Left ventricle myocardium superior (tissue), 1 donor: Measurements from ENCODE around the gene SIRT7. TPM values are rescaled to one million over a fixed set of nuclear protein-coding genes. Genes with fewer than 3 reads are reported as not detected.
"Not testable (repeated sequence)": the region's sequence is repeated elsewhere in the genome, so short reads cannot be mapped to it uniquely, and the experiment has no call there.

Source experiments
- ATAC-seq: fragments of 200-7000 bp; cut with Tn5 transposase; one replicate; pipeline ENCODE4 v1.9.1; 2020; ENCODE audit warnings: mild to moderate bottlenecking, moderate library complexity
- DNase-seq: peaks from one replicate; pipeline ENCODE4 v3.0.0-alpha.2; 2020
- intact Hi-C: fragments of 100-400 bp; cut with micrococcal nuclease; formaldehyde crosslinking; loops from one replicate; pipeline ENCODE4 v1.11.0; 2022
- total RNA-seq: library from RNA; stranded (reverse); fragmentation: NEBNext Ultra II Directional; extraction: Animal tissue kit (Norgen Biotek cat#: 25700); gene quantifications from one replicate; pipeline ENCODE4 v1.2.1, GENCODE V29; 2021
- donor health status: DM: no; HTN: yes; CAD: no; lungs with severe emphysema.

The SIRT7 gene
- total RNA-seq, 1 donor from 2014 or later: 6.3 TPM

DNA sequence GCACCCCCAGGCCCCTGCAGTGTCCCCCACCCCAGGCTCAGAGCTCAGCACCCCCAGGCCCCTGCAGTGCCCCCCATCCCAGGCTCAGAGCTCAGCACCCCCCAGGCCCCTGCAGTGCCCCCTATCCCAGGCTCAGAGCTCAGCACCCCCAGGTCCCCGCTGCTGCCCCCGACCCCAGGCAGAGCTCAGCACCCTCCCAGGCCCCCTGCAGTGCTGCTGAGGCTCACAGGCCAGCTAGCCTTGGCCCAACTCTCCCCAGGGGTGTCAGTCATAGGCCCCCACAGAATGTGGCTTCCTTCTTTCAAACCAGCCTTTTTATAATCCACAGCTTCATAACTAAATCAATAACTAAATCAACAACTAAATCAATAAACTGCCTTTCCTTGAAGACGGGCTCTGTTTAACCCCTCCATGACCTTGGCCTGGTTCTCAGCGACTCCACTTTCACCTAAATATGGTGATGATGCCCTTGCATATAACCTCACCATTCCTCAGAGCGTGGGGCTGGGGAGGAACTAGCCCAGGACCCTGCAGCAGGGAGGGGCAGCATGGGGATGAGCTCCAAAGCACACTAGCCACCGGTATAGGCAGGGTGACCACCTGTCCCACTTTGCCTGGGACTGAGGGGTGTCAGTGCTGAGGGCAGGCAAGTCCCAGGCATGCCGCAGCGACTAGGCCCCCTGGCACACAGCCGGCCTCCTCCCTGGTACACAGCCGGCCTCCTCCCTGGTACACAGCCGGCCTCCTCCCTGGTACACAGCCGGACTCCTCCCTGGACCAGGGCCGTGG is 38.0 kb upstream of the SIRT7 start:
- ATAC-seq (no peak), DNase-seq (no peak)
- intact Hi-C loops: loop anchor here (10.0 kb wide), 1 partner anchor 69 kb away; the partner anchor contains the start of genes CENPX and LRRC45

DNA sequence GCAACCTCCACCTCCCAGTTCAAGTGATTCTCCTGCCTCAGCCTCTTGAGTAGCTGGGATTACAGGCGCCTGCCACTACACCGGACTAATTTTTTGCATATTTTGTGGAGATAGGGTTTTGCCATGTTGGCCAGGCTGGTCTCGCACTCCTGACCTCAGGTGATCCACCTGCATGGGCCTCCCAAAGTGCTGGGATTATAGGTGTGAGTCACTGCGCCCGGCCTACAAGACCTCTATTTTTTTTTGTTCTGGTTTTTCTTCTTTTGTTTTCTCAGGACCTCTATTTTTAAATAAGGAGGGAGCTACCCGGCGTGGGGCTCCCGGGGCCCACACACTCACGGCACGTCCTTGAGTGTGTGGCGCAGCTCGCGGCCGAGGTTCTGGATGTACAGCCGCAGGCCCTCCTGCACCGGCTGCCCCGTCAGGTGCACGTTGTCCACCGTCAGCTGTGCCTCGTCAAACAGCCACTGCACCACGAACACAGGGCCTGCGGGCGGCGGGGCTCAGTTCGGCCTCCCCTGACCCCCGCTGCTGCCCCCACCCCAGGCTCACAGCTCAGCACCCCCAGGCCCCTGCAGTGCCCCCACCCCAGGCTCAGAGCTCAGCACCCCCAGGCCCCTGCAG is 37.2 kb upstream of the SIRT7 start:
- ATAC-seq (no peak), DNase-seq (no peak)
- intact Hi-C loops: loop anchor here (10.0 kb wide), 1 partner anchor 70 kb away; the partner anchor contains the start of genes CENPX and LRRC45

DNA sequence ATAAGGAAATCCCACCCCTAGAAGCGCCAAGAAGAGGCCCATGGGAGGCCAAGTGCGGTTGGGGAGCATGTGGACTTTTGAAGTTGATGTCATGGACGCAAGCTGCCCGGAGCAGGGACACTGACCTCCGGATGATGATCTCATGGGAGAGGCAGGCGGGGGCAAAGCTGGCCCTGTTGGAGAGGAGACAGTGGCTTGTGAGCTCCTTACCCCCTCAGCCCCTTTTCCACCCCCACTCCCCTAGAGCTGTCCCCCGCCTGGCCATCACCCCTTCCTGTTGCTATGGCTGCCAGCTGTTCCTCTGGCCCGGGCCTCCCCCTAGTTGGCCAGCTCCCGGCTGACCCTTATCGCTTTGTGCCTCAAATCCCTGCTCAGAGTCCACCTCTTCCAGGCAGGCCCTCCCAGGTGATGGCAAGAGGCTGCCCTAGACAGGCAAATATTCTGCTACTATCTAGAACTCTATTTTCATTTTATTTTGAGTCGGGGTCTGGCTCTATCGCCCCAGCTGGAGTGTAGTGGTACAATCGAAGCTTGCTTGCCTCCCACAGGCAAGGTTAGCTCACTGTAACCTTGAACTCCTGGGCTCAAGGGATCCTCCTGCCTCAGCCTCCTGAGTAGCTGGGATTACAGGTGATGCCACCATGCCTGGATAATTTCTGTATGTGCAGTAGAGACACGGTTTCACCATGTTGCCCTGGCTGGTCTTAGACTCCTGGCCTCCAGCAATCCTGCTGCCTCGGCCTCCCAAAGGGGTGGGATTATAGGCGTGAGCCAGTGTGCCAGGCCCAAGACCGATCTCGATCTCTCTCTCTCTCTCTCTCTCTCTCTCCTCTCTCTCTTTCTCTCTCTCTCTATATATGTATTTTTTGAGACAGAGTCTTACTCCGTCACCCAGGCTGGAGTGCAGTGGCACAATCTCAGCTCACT is 36.4 kb upstream of the SIRT7 start:
- no peak for ATAC-seq
- DNase-seq: no peak
- intact Hi-C loops: loop anchor here (10.0 kb wide), 1 partner anchor 70 kb away; the partner anchor contains the start of genes CENPX and LRRC45

DNA sequence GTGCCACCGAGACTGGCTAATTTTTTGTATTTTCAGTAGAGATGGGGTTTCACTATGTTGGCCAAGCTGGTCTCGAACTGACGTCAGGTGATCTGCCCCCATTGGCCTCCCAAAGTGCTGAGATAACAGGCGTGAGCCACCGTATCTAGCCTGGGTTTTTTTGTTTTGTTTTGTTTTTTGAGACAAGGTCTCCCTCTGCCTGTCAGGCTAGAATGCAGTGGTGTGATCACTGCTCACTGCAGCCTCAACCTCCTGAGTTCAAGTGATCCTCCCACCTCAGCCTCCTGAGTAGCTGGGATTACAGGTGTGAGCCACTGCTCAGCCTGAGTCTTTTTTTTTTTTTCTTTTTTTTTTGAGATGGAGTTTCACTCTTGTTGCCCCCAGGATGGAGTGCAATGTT is 35.5 kb upstream of the SIRT7 start:
- not testable (repeated sequence) for DNase-seq, ATAC-seq
- intact Hi-C loops: loop anchor here (10.0 kb wide), 1 partner anchor 71 kb away; the partner anchor contains the start of genes CENPX and LRRC45

DNA sequence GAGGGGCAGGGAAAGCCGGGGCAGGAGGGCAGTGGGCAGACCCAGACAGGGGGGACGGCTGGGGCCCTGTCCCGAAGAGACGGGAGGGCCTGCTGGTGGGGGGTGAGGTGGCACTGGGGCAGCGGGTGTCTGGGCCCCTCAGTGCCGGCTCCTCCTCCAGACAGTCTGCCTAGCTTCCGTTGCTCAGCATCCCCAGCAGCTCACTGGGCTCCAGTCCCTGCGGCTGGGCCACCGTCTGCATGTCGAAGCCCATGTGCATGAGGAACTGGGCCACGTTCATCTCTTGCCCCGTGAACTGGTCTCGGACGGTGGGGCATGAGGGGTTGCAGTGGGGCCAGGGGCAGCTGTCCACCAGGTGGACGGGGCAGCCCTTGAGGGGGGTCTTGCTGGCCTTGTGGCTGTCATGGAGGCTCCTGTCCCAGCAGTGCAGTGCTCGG is 34.8 kb upstream of the SIRT7 start:
- peak; percentile 6 for ATAC-seq
- intact Hi-C loops: loop anchor here (10.0 kb wide), 1 partner anchor 72 kb away; the partner anchor contains the start of genes CENPX and LRRC45

DNA sequence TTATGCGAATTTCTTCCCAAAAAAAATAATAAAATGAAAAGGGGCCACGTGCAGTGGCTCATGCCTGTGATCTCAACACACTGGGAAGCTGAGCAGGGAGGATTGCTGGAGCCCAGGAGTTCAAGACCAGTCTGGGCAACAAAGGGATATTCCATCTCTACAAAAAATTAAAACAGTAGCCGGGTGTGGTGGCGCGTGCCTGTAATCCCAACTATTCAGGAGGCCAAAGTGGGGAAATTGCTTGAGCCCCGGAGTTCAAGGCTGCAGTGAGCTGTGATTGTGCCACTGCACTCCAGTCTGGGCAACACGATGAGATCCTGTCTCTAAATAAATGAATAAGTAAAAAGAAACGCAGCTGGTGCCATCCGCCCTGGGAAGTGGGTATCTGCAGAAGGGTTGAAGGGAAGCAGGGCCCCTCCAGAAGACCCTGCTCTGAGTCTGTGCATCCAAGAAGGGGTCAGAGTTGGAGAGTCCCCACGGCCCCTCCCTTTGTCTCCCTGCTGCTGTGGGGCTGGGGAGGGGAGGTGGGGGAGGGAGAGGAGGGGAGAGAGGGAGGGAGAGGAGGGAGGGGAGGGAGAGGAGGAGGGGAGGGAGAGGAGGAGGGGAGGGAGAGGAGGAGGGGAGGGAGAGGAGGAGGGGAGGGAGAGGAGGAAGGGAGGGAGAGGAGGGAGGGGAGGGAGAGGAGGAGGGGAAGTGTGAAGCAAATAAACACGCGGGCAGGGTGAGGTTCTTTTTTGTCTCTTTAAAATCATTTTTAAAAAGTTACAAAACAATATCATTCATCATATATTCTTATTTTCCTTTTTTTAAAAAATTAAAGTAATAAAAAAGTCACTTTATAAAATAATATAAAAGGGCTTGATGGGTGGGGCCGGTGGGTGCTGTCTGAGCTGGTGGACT is 34.1 kb upstream of the SIRT7 start:
- DNase-seq (no peak), ATAC-seq (no peak)
- intact Hi-C loops: loop anchor here (10.0 kb wide), 1 partner anchor 73 kb away; the partner anchor contains the start of genes CENPX and LRRC45

More for the DNA sequence above, 34.8 kb upstream of the SIRT7 start:
- DNase-seq: no peak

DNA sequence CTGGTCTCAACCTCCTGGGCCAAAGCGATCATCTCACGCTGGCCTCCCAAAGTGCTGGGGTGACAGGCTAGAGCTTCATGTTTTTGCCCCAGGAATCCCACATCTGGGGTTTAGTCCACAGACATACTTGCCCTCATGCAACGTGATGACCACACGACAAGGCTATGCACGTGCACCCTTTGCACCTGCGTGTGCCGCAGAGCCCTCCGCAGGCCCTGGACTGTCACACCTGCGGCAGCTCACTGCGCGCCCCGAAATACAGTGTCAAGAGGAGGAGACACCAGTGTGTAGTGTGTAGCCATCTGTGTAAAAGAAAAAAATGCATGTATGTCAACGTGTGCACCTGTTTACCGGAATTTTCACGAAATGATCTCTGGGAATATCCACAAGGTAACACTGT is 32.5 kb upstream of the SIRT7 start:
- ATAC-seq: no peak
- DNase-seq: no peak
- intact Hi-C loops: loop anchor here (10.0 kb wide), 1 partner anchor 74 kb away; the partner anchor contains the start of genes CENPX and LRRC45

DNA sequence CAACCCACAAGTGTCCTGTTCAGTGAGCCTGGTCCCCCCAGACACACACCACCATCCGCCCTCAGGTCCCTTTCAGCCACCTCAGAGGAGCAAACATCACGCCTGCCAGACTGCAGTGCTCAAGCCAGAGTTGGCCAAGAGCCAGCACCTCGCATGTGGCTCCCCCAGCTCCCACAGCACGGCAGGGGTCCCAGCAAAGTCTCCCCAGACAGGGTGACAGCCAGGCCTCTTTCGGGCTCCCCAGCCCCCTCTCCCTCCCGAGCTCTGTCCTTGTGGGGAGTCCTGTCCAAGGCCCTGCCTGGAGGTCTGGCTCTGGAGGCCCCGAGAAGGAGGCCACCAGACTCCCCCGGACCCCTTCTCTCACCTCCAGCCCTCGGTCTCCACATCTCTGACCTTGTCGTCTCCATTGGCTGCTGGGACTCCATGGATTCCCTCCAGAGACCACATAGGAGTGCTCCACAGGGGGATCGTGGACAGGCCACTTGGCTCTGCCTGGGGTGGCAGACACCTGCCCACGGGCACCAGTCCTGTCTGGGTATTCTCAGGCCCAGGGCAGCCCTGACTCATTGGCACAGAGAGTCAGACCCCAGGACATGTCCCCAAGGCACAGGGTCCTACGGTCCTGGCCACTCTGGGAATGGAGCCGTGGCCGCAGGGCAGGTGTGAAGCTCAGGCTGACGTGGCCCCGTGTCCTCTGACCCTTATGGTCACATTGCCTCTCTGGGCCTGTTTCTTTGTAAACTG is 30.8 kb upstream of the SIRT7 start:
- intact Hi-C loops: no loop called here
- DNase-seq (no peak), ATAC-seq (no peak)

DNA sequence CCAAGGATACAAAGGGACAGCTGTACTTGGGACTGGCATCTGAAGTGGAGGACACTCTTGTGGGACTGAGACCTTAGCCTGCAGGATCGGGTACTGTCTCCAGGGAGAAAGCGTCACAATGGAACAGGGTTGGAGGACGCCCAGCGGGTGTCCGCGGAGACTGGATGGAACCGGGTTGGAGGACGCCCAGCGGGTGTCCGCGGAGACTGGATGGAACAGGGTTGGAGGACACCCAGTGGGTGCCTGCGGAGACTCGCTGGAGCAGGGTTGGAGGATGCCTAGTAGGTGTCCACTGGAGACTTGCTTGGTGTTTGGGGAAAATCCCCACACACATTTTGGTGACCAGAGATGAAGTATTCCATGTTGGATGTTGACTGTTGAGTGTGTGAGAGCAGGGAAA is 29.2 kb upstream of the SIRT7 start, which contains the start of gene MYADML2:
Gene MYADML2, minus strand, starts transcription at position 45 of the 400 bp plus-strand sequence. CDS start 5,492 bp downstream, outside the sequence.
- intact Hi-C loops: no loop called here
- no peak for ATAC-seq

DNA sequence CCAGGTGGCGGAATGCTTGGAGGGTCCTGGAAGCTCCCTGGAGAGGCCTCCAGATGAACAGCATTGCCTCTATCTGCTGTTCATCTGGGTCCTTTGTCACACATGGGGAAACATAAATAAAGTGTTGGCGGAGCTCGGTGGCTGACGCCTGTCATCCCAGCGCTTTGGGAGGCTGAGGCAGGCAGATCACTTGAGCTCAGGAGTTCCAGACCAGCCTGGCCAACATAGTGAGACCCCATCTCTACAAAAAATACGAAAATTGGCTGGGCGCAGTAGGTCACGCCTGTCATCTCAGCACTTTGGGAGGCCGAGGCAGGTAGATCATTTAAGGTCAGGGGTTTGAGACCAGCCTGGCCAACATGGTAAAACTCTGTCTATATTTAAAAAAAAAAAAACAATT is 26.9 kb upstream of the SIRT7 start:
- no peak for DNase-seq
- ATAC-seq: no peak
- intact Hi-C loops: no loop called here

More for the DNA sequence above, 29.2 kb upstream of the SIRT7 start, which contains the start of gene MYADML2:
- DNase-seq: no peak

DNA sequence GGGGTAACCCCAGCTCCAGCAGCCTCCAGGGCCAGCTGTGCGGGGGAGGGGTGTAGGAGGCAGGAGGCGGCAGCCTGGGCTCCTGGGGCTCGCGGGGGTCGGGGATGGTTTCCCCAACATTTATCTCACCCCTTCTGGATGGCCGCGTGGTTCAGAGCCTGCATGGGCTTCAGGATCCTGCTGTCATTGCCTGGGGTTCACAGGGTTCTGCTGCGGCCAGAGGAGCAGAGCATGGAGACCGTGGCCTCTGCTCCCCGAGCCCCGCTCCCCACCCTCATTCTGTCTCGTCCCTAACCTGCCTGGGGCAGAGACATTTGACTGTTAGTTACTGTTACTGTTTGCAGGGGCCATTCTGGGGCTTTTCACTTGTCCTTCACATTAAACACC is 24.2 kb upstream of the SIRT7 start:
- ATAC-seq (peak; percentile 8), DNase-seq (no peak)
- intact Hi-C loops: no loop called here

DNA sequence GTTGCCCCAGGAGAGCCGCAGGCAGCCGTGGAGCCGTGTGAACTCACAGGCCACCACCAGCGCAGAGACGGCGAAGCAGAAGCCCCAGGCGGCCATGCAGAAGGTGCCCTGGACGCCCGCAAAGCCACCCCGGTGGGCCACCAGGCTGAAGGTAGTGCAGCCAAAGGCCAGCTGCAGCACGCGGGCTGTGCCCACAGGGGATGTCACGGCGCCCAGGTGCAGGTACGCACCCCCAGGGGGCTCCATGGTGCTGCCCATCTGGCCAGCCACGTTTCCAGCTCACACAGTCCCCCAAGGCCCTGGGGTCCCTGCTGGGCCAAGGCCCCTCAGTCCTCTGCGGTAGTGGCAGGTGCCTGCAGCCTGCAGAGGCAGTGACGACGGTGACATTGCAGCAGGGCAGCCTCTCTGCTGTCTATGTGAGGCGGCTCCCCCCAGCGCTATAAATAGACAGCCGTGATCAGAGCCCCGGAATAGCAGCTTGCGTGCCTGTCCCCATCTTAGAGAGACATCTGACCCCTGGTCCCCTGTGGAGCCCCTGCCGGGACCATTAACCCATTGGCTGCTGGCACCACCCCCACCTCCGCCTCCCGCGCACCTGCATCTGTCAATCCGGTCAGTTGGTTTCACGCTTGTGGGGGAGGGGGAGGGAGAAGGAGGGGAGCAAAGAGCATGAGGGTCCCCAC is 23.6 kb upstream of the SIRT7 start:
- peak; percentile 77 for DNase-seq
- intact Hi-C loops: no loop called here

DNA sequence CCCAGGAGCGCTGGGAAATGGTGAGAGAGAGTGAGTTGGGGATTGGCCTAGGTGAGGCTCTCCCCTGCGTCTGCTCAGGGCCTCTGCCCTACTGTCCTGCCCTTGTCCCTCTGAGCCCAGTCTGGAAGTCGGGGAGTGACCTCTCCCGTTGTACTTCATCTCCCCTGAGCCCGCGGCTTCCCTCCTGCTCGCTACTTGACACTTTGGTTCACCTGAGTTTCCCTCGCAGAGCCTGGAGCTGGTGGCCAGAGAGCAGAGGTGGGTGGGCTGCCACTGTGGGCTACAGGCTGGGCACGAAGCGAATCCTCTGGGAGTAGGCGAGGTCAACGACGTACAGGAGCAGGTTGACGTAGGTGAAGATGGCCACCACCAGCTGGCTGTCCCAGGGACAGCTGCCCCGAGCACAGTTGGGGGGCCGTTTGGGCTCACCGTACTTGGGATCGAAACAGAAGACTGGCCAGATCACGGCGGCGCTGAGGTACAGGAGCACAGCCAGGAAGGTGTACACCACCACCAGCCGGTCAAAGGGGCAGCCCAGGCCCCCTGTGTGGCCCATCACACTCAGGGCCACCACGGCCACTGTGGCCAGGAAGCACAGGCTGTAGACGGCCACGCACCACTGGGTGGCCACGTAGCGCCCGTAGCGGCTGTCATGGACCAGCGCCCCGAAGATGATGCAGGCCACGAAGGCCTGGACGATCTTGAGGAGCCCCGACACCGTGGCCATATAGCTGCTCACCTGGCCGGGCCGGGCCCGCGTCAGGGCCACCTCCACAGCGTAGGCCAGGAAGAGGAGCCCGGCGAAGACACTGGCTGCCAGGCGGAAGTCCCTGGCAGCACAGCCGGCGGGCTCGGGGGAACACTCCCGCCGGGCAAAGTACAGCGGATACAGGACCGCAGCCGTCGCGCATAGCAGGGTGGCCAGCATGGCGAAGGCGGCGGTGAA is 22.8 kb upstream of the SIRT7 start:
- ATAC-seq: no peak
- intact Hi-C loops: no loop called here
- DNase-seq: no peak

More for the DNA sequence above, 23.6 kb upstream of the SIRT7 start:
- peak; percentile 74 for ATAC-seq

DNA sequence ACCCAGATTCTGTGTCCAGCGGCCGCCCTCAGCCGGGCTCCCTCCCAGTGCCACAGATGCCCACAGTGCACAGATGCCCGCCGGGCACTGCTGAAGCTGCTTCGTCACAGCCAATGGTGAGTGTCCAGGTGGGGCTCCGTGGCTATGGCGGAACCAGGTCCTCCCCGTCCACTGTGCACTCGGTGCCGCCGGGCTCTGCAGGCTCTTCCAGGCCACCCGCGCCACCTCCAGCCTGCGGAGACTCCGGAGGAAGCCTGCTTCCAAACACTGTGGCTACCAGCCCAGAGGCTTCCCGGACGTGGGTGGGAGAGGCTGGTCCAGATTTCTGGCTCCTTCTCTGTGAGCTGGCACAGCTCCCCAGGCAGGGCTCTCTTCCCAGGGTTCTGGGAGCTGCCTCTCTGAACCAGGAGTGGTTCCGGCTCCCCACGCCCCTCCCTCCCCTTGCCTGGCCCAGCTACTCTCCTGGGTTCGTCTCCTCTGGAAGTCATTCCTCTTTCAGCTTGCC is 22.0 kb upstream of the SIRT7 start:
- ATAC-seq (peak; percentile 47), DNase-seq (peak; percentile 85)
- intact Hi-C loops: no loop called here

DNA sequence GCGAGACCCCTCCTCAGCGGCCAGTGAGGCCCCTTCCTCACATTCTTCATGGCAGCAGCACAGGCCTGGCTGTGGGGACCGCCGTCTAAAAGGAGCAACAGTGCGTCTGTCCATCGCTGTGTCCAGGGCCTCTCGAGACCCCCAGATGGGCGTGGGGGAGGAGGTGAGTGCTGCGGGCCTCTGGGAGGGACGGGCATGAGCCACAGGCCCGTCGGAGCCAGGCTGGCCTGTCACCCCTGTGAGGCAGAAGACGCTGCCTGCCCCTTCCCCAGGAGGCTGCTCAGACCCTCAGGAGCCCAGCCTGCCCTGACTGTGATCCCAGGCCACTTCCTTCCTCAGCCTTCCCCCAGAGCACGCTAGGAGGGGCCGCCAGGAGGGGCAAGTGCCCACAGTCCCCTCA is 21.2 kb upstream of the SIRT7 start:
- DNase-seq (no peak), ATAC-seq (no peak)
- intact Hi-C loops: no loop called here
